GM19395 (cell line): ENCODE data around the gene KRT16.
"Not testable (repeated sequence)": the region's sequence is repeated elsewhere in the genome, so short reads cannot be mapped to it uniquely, and the experiment has no call there.

Experiments
- ATAC-seq: cut with Tn5 transposase; IDR thresholded peaks from one replicate; pipeline ENCODE4 v1.9.1; 2021; ENCODE audit warnings: mild to moderate bottlenecking, moderate library complexity; ENCODE audit not compliant: unreplicated experiment

KRT16 gene

DNA sequence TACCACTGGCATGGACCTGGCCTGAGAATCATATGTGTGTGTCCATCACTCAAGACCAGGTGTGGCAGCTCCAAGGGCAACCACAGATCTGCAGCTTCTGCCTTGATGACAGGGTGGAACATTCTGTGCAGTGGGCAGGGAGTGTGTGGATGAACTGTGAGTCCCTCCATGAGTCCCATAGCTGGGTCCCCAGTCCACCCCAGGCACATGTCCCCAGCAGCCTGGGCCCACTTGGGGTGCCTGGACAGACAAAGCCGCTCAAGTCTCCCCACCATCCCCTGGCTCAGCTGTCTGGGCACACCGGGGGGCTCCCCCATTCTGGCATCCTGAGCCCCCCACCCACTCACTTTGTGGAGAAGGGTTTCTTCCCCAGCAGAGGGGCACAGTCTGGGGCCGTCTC lies 4.6 kb upstream of the KRT16 start:
- ATAC-seq = no peak

DNA sequence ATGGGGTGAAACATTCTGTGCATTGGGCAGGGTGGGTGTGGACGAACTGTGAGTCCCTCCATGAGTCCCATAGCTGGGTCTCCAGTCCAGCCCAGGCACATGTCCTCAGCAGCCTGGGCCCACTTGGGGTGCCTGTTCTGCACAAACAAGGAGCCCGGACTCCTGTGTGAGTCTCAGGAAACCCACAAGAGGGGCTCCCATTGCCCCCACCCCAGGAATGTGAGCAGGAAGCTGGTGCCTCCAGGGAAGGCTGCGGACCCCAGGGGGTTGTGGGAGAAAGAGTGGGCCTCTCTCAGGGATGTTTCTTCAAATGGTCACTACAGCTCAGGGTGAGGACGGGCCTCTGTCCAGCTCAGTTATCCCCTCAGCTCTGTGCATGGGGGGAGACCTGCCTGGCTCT lies 3.9 kb upstream of the KRT16 start:
- not testable (repeated sequence) for ATAC-seq

DNA sequence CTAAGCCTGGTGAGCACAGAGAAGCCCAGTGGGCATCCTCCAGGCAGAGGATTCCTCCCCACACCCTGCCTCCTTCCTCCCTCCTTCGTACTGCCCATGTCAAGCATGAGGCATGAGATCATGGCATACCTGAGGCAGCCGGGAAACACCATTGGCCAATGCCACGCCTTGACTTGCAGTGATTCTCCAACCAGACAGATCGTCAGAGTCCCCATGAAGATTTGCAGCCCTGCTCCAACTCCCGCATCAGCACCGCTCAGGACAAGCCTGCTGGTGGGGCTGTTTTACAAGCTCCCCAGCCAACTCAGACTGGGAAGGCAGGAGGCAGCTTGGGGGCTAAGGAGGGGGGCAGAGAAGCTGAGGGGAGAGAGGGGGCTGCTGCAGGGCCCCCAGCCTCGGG lies 2.9 kb upstream of the KRT16 start:
- no peak for ATAC-seq

DNA sequence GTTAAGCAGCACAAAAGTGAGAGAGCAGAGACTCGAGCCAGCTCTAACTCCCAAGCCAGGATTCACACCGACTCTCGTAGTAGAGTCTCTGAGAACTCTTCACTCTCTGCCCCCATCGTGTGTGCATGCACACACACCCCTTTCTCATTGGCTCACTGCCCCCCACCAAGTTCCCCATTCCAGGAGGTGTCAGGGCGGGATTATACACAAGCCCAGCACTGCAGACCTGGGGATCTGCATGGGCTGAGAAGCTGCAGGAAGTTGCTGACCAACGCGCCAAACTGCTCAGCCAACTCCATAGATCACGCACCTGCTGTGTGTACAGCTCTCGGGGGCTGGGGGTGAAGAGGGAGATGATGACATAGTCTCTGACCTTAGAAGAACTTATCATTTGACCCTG lies 2.2 kb upstream of the KRT16 start:
- ATAC-seq = not testable (repeated sequence)

DNA sequence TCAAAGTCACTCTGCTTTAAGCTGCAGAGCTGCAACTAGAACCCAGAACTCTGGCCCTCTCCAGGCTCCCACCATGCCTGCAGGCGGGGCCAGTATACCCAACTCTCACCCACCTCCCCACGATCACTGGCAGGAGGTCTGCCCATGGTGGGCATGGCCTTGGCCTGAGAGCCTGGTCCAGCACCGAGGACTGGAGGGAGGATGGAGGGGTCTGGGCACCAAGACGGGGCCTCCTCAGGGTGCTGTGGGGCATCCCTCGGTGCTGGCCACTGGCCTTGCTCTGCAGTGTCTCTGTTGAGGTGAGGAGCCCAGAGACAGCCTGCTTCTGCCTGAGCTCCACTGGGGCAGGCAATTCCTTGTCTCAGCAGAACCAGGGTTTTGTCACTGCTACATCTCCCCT lies 1.5 kb upstream of the KRT16 start:
- ATAC-seq = no peak

DNA sequence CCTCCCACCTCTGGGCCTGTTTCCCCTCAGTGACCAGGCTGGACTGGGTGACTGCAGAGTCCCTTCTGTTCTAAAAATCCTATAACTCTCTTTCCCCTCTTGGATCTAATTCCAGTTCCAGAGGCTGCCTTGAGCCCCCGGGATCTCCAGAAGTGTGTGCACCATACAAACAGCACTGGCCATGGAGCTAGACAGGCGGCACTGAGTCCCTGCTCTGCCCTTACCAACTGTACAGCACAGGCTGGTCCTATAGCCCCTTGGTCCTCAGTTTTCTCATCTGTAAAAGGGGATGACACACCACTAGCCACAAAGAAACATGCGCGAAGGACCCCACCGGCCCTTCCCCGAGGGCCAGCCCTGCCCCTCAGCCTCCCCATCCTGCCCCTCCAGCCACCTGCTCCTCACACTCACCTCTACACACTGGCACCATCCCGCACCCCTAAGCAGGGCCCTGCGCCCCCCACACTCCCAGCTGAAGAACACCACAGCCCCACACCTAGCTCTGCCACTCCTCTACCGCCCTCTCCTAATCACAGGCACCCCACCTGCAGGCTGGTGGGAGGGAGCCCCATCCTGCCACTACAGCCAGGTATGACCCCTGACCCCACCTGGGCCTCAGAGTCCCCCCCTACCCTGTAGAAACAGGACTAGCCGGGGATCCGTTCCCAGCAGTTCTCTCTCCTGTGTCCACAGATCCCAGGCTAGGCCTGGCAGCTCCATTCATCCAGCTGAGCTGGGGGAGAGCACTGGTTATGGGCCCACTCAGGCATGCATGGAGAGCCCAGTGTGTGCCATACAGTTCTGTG lies 913 bp upstream of the KRT16 start:
- ATAC-seq = no peak

DNA sequence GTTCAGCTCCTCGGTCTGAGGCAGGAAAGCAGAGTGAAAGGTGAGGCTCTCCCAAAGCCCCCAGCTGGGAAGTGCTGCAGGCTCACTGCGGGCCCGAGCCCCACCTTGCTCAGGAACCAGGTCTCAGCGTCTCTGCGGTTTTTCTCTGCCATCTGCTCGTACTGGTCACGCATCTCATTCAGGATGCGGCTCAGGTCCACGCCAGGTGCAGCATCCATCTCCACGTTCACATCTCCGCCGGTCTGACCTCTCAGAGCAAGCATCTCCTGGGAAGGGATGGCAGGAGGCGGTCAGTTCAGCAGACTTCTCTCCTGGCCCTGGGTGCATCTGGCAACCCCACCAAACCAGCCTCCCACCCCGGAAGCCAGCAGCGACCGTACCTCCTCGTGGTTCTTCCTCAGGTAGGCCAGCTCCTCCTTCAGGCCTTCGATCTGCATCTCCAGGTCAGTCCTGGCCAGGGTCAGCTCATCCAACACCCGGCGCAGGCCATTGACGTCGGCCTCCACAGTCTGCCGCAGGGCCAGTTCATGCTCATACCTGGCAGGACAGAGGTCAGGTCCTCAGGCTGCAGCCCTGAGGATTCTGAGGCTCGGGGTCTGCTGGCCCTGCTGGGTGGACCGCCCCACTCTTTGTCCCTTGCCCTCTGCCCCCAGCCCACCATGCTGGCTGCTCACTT lies 1.5 kb downstream of the KRT16 start:
- ATAC-seq = no peak

DNA sequence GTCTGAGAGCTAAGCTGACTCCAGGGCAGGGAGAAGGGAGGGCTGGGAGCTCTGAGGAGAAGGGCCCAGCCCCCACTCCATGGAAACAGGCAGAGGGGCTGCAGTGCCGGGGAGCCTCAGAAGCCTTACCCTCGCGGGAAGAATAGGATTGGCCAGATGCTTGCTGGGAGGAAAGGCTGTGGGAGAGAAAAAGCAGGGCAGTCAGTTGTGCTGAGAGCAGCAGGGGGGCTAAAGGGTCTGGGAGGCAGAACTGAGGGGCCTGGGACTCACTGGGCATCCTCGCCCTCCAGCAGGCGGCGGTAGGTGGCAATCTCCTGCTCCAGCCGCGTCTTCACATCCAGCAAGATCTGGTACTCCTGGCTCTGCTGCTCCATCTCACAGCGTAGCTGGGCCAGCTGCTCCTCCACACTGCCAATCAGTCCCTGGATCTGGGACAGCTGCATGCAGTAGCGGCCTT lies 2.5 kb downstream of the KRT16 start:
- ATAC-seq = not testable (repeated sequence)

DNA sequence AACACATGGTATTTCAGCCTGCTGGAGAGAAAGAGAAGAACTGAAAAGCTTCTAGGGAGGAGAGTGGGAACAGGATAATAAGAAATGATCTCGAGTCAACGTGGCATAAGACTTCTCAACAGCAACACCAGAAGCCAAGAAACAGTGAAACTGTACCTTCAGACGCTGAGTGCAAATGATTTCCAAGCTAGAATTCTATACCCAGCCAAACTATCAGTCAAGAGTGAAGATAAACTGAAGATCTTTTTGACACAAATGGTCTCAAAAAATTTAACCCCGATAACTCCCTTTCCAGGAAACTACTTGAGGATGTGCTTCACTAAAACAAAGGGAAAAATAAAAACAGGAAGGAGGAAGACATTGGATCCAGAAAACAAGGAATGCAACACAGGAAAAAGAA lies 5.6 kb downstream of the KRT16 start:
- ATAC-seq = not testable (repeated sequence)

DNA sequence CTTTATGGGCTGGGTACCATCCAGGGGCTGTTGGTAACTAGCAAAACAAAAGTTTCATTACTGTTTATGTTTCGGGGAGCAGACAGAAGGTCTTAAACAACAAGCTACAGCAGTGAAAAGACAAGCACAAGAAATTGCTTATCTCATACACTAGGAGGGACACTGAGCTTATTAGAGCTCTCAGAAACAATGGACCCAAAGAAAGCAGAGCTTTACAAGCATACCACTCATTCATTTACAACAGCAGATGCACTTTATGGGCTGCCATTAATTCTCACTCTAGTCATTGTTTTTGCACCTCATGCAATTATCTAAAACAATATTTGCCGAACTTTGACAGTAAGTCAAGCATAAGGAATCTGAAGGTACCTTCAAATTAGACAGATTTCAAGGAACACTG lies 10.0 kb downstream of the KRT16 start:
- no peak for ATAC-seq

DNA sequence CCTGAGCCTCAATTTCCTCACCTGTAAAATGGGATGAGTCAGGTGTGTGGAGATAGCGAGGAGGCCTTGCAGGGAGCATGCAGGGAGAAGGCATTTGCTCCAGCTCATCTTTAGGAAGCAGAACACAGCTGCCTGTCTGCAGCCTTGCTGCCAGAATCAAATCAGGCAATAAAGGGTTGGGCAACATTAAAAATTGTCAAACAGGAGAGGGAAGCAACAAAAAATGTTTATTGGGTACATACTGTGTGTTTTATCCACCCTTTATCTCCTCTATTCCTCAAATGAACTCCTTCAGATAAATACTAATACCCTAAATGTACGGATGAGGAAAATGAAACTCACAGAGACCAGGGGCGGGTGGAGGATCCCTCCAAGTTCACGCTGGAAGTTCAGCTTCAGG lies 12.2 kb downstream of the KRT16 start:
- no peak for ATAC-seq

DNA sequence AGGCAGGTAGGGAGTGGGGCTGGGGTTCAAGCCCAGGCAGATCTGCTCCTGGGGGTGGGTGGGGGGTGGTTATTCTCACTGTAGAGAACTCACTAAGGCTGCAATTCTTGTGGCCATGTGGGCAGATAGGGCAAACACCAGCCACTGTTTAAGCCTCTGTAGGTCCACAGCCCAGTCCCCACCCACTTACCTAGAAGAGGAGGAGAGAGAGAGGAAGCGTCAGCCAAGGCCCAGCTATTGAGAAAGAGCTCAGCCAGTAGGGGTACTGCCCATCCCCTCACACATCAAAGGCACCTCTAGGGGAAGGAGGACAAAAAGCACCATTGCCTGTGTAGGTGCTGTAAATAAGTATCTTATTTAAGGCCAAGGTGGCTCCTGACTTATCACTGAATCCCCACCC lies 12.9 kb downstream of the KRT16 start:
- ATAC-seq = no peak

DNA sequence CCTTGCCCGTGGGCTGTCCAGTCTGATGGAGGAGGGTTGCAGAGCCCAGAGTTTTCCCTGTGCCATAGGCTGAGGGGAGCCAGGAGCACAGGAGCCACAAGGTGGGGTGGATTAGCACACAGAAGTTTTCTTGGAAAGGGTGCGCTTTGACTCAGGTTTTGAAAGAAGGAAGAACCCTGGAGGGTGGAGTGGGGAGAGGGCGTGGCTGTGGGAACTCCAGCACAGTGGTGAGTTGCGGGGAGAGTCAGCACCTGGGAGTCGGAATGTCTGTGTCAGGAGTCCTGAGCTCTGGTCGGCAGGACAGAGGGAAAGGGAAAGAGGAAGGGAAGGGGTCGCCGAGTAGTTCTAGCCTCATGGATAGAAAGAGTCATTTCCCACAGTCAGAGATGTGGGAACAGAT lies 17.0 kb downstream of the KRT16 start:
- ATAC-seq = no peak

DNA sequence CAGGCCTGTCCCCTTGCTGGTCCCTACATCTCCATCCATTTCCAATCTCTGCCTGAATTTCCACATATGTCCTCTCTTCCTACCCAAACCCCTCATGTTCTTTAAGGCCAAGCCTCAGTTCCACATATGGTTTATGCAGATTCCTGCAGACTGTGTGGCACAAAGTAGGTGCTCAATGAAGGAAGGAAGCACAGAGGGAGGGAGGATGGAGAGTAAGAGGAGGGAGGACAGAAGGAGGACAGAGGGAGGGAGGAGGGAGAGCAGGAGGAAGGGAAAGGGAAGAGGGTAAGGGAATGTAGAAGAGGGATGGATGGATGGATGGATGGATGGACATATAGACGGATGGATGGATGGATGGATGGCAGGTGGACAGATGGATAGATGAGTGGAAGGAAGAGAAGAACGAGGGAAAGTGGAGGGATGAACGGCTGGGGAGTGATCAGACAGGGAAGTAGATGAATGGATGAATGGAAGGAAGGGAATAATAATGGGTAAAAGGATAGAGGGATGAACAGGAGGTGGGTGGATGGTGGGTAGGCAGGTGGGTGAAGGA lies 18.1 kb downstream of the KRT16 start:
- no peak for ATAC-seq

DNA sequence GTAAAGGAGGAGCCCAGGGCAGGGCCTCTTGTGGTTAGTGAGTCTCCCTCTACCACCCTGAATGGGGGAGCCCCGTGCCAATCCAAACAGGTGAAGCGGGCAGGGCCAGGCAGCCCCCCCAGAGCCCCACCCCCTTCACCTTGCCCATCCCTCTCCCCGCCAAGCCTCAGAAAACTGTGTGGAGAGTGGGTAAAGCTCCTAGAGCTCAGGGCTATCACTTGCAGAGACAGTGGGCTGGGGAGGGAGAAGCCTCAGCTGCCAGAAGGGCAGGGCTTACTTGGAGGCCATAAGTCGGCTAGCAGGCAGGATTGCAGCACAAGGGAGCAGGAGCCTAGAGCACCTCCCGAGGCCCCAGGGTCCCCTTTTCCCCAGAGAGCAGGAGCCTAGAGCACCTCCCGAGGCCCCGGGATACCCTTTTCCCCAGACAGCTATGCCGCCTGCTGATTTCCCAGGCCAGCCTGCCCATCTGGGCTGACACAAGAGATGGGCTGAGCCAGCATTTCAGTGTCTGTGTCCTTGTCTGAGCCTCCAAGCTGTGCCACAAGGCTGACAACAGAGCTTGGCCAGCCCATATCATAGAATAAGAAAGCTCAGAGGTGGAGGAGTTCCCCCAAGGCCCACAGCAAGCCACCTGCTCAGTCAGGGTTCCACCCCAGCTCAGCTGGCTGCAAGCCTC lies 19.1 kb downstream of the KRT16 start:
- ATAC-seq = no peak

DNA sequence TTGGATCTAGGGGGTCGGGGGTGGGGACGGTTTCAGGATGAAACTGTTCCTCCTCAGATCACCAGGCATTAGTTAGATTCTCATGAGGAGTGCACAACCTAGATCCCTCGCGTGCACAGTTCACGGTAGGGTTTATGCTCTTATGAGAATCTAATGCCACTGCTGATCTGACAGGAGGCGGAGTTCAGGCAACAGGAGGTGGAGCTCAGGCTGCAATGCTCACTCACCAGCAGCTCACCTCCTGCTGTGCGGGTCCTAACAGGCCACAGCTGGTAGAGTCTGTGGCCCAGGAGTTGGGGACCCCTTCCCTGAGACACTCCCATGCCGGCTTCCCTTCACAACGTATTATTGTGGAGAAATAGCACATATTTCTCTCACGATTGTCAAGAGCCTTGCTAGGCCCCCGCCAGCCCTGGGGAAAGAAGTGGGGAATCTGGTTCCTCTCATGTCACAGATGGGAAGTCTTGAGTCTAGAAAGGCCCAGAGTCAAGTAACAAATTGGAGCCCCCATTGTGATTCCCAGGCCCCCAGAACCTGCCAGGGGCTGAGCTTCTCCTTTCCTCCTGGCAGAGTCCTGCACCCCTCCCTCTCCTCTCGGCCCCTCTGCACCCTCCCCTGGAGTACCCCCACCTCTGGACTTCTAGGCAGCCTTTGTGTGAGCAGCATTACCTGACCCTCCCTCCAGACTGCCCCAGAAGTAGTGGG lies 19.8 kb downstream of the KRT16 start:
- ATAC-seq = no peak

DNA sequence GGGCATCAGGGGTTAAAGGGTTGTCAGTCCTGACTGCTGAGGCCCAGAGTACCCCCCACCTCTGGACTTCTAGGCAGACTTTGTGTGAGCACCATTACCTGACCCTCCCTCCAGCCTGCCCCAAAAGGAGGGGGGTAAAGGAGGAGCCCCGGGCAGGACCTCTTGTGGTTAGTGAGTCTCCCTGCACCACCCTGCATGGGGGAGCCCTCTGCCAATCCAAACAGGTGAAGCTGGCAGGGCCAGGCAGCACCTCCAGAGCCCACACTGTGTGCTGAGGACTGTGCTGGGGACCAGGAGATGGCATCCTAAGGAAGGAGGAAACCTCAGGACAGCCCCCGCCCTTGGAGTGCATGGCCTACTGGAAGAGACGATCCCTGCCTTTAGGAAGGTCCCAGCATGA lies 23.3 kb downstream of the KRT16 start:
- ATAC-seq = no peak

DNA sequence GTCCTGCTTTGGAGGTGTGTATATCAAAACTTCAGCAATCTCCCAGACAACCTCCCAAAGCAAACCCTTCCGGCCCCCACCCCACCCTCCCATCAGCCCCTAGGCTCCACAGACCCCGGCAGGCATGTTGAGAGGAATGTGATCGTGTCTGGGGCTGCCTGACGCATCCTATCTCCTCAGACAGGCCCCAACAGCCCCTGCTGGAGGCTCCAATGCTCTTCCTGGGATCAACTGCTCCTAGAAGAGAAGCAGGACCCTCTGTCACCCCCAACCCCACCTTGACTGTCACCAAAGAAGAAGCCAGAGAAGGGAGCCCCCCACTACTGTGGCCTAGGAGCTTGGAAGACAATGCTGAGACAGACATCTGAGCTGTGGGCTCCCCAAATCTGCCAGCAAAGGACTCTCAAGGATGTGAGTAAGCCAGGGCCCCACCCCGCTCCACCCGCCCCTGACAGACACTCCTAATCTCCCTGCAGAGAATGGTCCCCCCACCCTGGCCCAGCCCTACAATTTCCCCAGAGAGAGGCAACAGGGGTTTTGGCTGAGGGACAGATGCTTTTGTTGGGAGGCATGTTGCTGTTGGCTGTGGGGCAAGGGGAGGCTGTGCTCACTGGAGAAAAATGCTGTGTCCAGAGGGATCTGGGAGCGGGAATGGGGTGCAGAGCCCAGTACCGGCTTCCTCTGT lies 24.3 kb downstream of the KRT16 start:
- no peak for ATAC-seq

DNA sequence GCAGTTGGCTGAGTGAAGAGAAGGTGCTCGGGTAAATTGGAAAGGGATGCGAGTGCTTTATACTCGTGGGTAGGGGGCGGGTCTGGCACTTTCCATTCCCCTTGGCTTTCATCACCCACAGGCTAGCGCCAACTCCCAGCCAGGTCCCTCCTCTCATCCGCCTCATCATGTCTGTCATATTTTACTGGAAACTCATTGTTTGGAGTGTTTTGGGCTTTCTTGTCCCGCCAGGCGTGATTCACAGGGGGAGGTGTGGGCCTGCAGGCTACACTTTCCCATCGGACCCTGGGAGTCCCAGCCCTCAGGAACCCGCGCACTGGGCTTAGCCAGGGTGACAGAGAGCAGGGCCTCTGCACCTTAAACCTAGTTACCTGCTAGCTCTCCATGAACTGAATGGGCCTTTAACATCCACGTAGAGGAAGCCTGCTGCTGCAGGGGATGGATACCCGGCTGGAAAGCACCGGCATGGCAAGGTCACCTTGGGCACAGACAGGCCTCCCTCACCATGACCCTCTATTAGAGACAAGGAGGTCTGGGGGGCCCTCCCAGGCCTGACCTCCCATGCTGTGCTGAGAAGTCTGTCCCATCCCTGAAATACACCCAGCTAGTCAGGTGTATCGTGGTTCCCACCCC lies 25.6 kb downstream of the KRT16 start, which contains the start of gene KRT14:
KRT14 (minus strand) TSS at position 33 of the 633 bp plus-strand sequence. CDS start 61 bp downstream, outside the sequence.
- ATAC-seq = no peak
